Thyroid gland (tissue), 4 donors: Measurements from ENCODE around the gene MIEF2.

Source experiments
- CTCF ChIP-seq, 6 experiments: fragments of 200-600 bp in 3 of 6; fragments of 450-650 bp in 3 of 6; sonication (generic) in 3 of 6; IDR thresholded peaks; one replicate each; pipeline ENCODE4 v1.5.1; 2016 to 2019; ENCODE audit warnings: antibody characterized with exemption in 6 of 6, mild to moderate bottlenecking in 2 of 6, inconsistent platforms in 1 of 6, moderate library complexity in 1 of 6
- POLR2A ChIP-seq, 2 donors: fragments of 450-650 bp; IDR thresholded peaks; one replicate each; pipeline ENCODE4 v1.6.1; 2017; ENCODE audit warnings: antibody characterized with exemption in 2 of 2, mild to moderate bottlenecking in 2 of 2, moderate library complexity in 1 of 2

GRCh38 chr17:18280766-18281371, 20.4 kb downstream of the MIEF2 start:
- TF ChIP-seq CTCF (IDR thresholded peaks at IDR 0.05) (no peak), POLR2A (IDR thresholded peaks at IDR 0.05) (no peak)
